Measurements from ENCODE around the gene KCTD6. TPM values are rescaled to one million over a fixed set of nuclear protein-coding genes. Genes with fewer than 3 reads are reported as not detected.

Gene KCTD6
- total and polyA plus RNA-seq, 2 of the 8 experiments (the other 6 are each of a cell fraction or from before 2014, with no cell fraction given): 17.4 to 21.4 TPM

- Histone ChIP-seq H3K4me1 (replicated peaks in 1 of 4; ENCODE audit: control insufficient read depth in 3 of 4, insufficient read depth in 4 of 4, low read length in 3 of 4) (peaks cover 0 to 4% (median 2%) of the 10 kb centered on the region in 4 experiments; a peak in 4 of 7 replicates), H2BK120ac (replicated peaks; ENCODE audit: low read depth, low read length) (no peak overlapping the region), H4K5ac (ENCODE audit: insufficient read length, low read depth, low read length) (no peak overlapping the region), H3K9me3 (ENCODE audit: insufficient read depth in 2 of 2, low read depth in 1 of 2, low read length in 1 of 2) (no peaks in the 10 kb centered on the region), H3K4ac (replicated peaks; ENCODE audit: insufficient read length, low read depth, low read length) (no peak overlapping the region), H2BK15ac (ENCODE audit: low read length) (no peak overlapping the region), H3K79me1 (ENCODE audit: low read depth, low read length) (no peaks in the 10 kb centered on the region), H4K91ac (replicated peaks; ENCODE audit: insufficient read length, low read length) (no peak overlapping the region), H3K27me3 (replicated peaks in 1 of 4; ENCODE audit: control insufficient read depth in 3 of 4, extremely low read depth in 1 of 4, insufficient read depth in 3 of 4, low read length in 3 of 4) (no peaks in the 10 kb centered on the region), H3K4me2 (ENCODE audit: insufficient read depth in 1 of 2, low read depth in 2 of 2, low read length in 2 of 2) (no peak overlapping the region), H3K4me3 (ENCODE audit: extremely low read depth in 1 of 4, insufficient read depth in 2 of 4, low read depth in 3 of 4, low read length in 4 of 4) (no peak overlapping the region), H2BK12ac (ENCODE audit: low read depth, low read length) (no peak overlapping the region), H3K23ac (ENCODE audit: insufficient read length) (no peak overlapping the region), H3K27ac (ENCODE audit: low read depth, low read length) (no peak overlapping the region), H2BK20ac (ENCODE audit: low read length) (no peak overlapping the region), H2AK5ac (ENCODE audit: low read depth, low read length) (no peak overlapping the region), H2AFZ (ENCODE audit: low read length) (no peak overlapping the region), H3K14ac (ENCODE audit: insufficient read length) (no peak overlapping the region), H3K9ac (replicated peaks in 1 of 4; ENCODE audit: extremely low read depth in 1 of 4, low read depth in 3 of 4, low read length in 3 of 4) (no peak overlapping the region), H3K18ac (ENCODE audit: extremely low read depth, low read length) (no peak overlapping the region), H2BK5ac (ENCODE audit: low read depth, low read length) (no peak overlapping the region), H4K20me1 (replicated peaks in 1 of 2; ENCODE audit: control insufficient read depth in 1 of 2, insufficient read depth in 2 of 2, low read length in 2 of 2) (no peaks in the 10 kb centered on the region), H3K23me2 (ENCODE audit: low read depth, low read length) (no peaks in the 10 kb centered on the region), H3K56ac (replicated peaks; ENCODE audit: insufficient read length, low read depth, low read length) (no peak overlapping the region), H3K79me2 (ENCODE audit: control insufficient read depth in 1 of 2, insufficient read depth in 2 of 2, low read length in 2 of 2) (no peaks in the 10 kb centered on the region), H4K8ac (ENCODE audit: extremely low read depth, insufficient read depth, low read length) (no peak overlapping the region), H3K36me3 (ENCODE audit: control insufficient read depth in 2 of 4, insufficient read depth in 4 of 4, low read length in 3 of 4) (no peaks in the 10 kb centered on the region)
- CTCF ChIA-PET (ENCODE audit: partially characterized antibody): interaction anchor here (0.9 kb wide), 1 partner anchor 8 kb away, joined by 6 read pairs; no protein-coding TSS in a partner anchor
- DNase-seq (ENCODE audit: low read depth in 1 of 2, low spot score in 2 of 2) (no peak), FAIRE-seq (no peak)
- POLR2A ChIA-PET (ENCODE audit: partially characterized antibody): interaction anchor here (0.7 to 1.2 kb wide), 2 partner anchors 11 to 153 kb away, joined by 3 to 4 read pairs; partner anchors contain the start of genes HTD2 and RPP14
- WGBS, 2 experiments (ENCODE audit: extremely low coverage in 1 of 2, insufficient coverage in 1 of 2, insufficient read length in 1 of 2, insufficient replicate concordance in 2 of 2, low coverage in 1 of 2, low lambda C conversion rate in 2 of 2, missing lambda C conversion rate in 1 of 2): 92% methylated on average over 4 of the region's 4 CpGs; no CpG with 5 or more reads in 1 of the 2 experiments
- no peak for TF ChIP-seq GABPA (IDR thresholded peaks at IDR 0.05; ENCODE audit: borderline replicate concordance, insufficient read depth, low read length)
- no peak for TF ChIP-seq EGR1 (IDR thresholded peaks at IDR 0.05; ENCODE audit: borderline replicate concordance, low read depth, low read length)
- no peak for TF ChIP-seq CHD2 (IDR thresholded peaks at IDR 0.05; ENCODE audit: low read length)
- no peak for TF ChIP-seq ZNF274 (IDR thresholded peaks at IDR 0.05; ENCODE audit: borderline replicate concordance, extremely low read depth, low read length)
- no peak for TF ChIP-seq CREB1 (IDR thresholded peaks at IDR 0.05)
- TF ChIP-seq SUZ12 (IDR thresholded peaks at IDR 0.05; ENCODE audit: low read length): no peak
- TF ChIP-seq RNF2 (IDR thresholded peaks at IDR 0.05; ENCODE audit: borderline replicate concordance, low read depth, low read length, missing control alignments, poor library complexity, severe bottlenecking): no peak
- no peak for TF ChIP-seq CTBP2 (IDR thresholded peaks at IDR 0.05; ENCODE audit: borderline replicate concordance, insufficient read depth, insufficient read length, low read length)
- TF ChIP-seq GTF2F1 (IDR thresholded peaks at IDR 0.05; ENCODE audit: borderline replicate concordance, low read depth, low read length): no peak
- TF ChIP-seq NRF1 (IDR thresholded peaks at IDR 0.05; ENCODE audit: low read depth, low read length): no peak
- TF ChIP-seq BACH1 (IDR thresholded peaks at IDR 0.05; ENCODE audit: low read length): no peak
- no peak for TF ChIP-seq EP300 (IDR thresholded peaks at IDR 0.05; ENCODE audit: borderline replicate concordance in 1 of 2, low read depth in 2 of 2, low read length in 2 of 2)
- no peak for TF ChIP-seq KDM4A (IDR thresholded peaks at IDR 0.05; ENCODE audit: low read depth, low read length, severe bottlenecking)
- no peak for TF ChIP-seq NANOG (IDR thresholded peaks at IDR 0.05; ENCODE audit: insufficient read depth, low read depth, low read length, poor library complexity, severe bottlenecking)
Measured at GRCh38 chr3:58459160-58459559, 32.7 kb upstream of the KCTD6 start.
